ENCODE results near the gene PMM1.
"Not testable (repeated sequence)": the region's sequence is repeated elsewhere in the genome, so short reads cannot be mapped to it uniquely, and the experiment has no call there.

- not testable (repeated sequence) for TF ChIP-seq CTCF (IDR thresholded peaks at IDR 0.05); POLR2AphosphoS5 (IDR thresholded peaks at IDR 0.05; ENCODE audit: low read depth, low read length); SIN3A (IDR thresholded peaks at IDR 0.05; ENCODE audit: borderline replicate concordance, insufficient read depth, low read depth, low read length); TCF7L2 (IDR thresholded peaks at IDR 0.05; ENCODE audit: low read depth, low read length)
Observed at GRCh38 chr22:41631615-41632014, 42.0 kb upstream of the PMM1 start.
